ENCODE data around the gene ABHD2.

GRCh38 chr15:89211678-89212170 is 123.5 kb downstream of the ABHD2 start:
- TF ChIP-seq CTCF (IDR thresholded peaks at IDR 0.05; ENCODE audit: low read depth, low read length, poor library complexity, severe bottlenecking) (no peak), EZH2phosphoT487 (IDR thresholded peaks at IDR 0.05; ENCODE audit: borderline replicate concordance, low read length) (no peak)

Measured in DOHH2 (cell line).